ENCODE data around the gene BRD3. TPM values are rescaled to one million over a fixed set of nuclear protein-coding genes. Genes with fewer than 3 reads are reported as not detected.

The BRD3 gene
- total RNA-seq: 10 to 100 TPM; 13.7 to 73.1 (median 23.6) TPM
- polyA plus RNA-seq: 10 to 100 TPM in 2 of 3 donors, 1 to 10 TPM in 1; 8.4 to 18.1 (median 10.4) TPM
- long read RNA-seq, donor 1: 0 reads
- long read RNA-seq, donor 2: 0 reads
- long read RNA-seq, donor 3: 0 reads
- long read RNA-seq, donor 4, full-length matches to known transcripts: 4 of 44 reads
- long read RNA-seq, donor 4, partial matches to known transcripts: 10 of 44 reads
- long read RNA-seq, donor 4, other reads (novel, unspliced or antisense): 30 of 44 reads
- long read RNA-seq, donor 5, full-length matches to known transcripts: 9 of 23 reads
- long read RNA-seq, donor 5, partial matches to known transcripts: 6 of 23 reads
- long read RNA-seq, donor 5, other reads (novel, unspliced or antisense): 8 of 23 reads
- long read RNA-seq, donor 6, partial matches to known transcripts: 10 of 28 reads
- long read RNA-seq, donor 6, other reads (novel, unspliced or antisense): 18 of 28 reads
- long read RNA-seq, donor 7, full-length matches to known transcripts: 1 of 1 reads
- long read RNA-seq, donor 7, partial matches to known transcripts: 0 of 1 reads
- long read RNA-seq, donor 7, other reads (novel, unspliced or antisense): 0 of 1 reads
- long read RNA-seq, donor 8, full-length matches to known transcripts: 2 of 2 reads
- long read RNA-seq, donor 8, partial matches to known transcripts: 0 of 2 reads
- long read RNA-seq, donor 8, other reads (novel, unspliced or antisense): 0 of 2 reads
- long read RNA-seq, donor 9, partial matches to known transcripts: 0 of 1 reads
- long read RNA-seq, donor 9, other reads (novel, unspliced or antisense): 0 of 1 reads
- long read RNA-seq, donor 10, full-length matches to known transcripts: 3 of 3 reads
- long read RNA-seq, donor 10, partial matches to known transcripts: 0 of 3 reads
- long read RNA-seq, donor 10, other reads (novel, unspliced or antisense): 0 of 3 reads

GRCh38 chr9:134067904-134068743 is at the start of gene BRD3:
Gene BRD3 (minus strand): TSS chr9:134068026. CDS start chr9:134053477, 14,549 bp downstream.
- peak; percentile 79 to 90 (median 83) for DNase-seq
- Histone ChIP-seq H3K4me3 (peak within 1 kb of the TSS; percentile 7 to 98 (median 48)), H3K4me1 (replicated peaks in 1 of 2) (peaks cover 25 to 35% of the 10 kb centered on the region in 2 donors), H3K36me3 (replicated peaks in 1 of 2) (no peaks in the 10 kb centered on the region), H3K27ac (peak within 1 kb of the TSS; percentile 72 to 98 (median 92)), H3K27me3 (no peaks in the 10 kb centered on the region), H3K9me3 (replicated peaks in 1 of 3) (no peaks in the 10 kb centered on the region)
- intact Hi-C loops (cut with DNase I): loop anchor here in 1 of 2 donors (5.0 kb wide), 1 partner anchor 41 kb away; the partner anchor contains the start of gene BRD3OS
- WGBS, 4 donors: 0 to 1% (median 1%) methylated on average over 19 to 131 of the region's 131 CpGs; no CpG with 5 or more reads in 1 of the 4 donors
- TF ChIP-seq, protein P1, sequence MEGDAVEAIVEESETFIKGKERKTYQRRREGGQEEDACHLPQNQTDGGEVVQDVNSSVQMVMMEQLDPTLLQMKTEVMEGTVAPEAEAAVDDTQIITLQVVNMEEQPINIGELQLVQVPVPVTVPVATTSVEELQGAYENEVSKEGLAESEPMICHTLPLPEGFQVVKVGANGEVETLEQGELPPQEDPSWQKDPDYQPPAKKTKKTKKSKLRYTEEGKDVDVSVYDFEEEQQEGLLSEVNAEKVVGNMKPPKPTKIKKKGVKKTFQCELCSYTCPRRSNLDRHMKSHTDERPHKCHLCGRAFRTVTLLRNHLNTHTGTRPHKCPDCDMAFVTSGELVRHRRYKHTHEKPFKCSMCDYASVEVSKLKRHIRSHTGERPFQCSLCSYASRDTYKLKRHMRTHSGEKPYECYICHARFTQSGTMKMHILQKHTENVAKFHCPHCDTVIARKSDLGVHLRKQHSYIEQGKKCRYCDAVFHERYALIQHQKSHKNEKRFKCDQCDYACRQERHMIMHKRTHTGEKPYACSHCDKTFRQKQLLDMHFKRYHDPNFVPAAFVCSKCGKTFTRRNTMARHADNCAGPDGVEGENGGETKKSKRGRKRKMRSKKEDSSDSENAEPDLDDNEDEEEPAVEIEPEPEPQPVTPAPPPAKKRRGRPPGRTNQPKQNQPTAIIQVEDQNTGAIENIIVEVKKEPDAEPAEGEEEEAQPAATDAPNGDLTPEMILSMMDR (IDR thresholded peaks at IDR 0.05): no peak
- TF ChIP-seq POLR2A (IDR thresholded peaks at IDR 0.05): peak; percentile 78 to 90

- no peak overlapping the region for H3K27ac ChIP-seq
- no peaks in the 10 kb centered on the region for H3K36me3 ChIP-seq (replicated peaks in 1 of 2)
- H3K27me3 ChIP-seq: no peaks in the 10 kb centered on the region
- TF ChIP-seq, protein P1 (IDR thresholded peaks at IDR 0.05): no peak
- no peak for TF ChIP-seq POLR2A (IDR thresholded peaks at IDR 0.05)
- 85 to 91% (median 88%) methylated on average over 6 of the region's 6 CpGs for WGBS, 4 donors
- H3K9me3 ChIP-seq (replicated peaks in 1 of 3): no peaks in the 10 kb centered on the region
- H3K4me3 ChIP-seq: no peak overlapping the region
- intact Hi-C loops (cut with DNase I): no loop called here
- no peak for DNase-seq
- H3K4me1 ChIP-seq (replicated peaks in 1 of 2): no peaks in the 10 kb centered on the region
Measured at GRCh38 chr9:134112561-134112960, 44.7 kb upstream of the BRD3 start.

- Histone ChIP-seq H3K4me1 (replicated peaks in 1 of 2) (no peaks in the 10 kb centered on the region), H3K27ac (no peak overlapping the region), H3K27me3 (no peaks in the 10 kb centered on the region), H3K4me3 (no peak overlapping the region), H3K36me3 (replicated peaks in 1 of 2) (no peaks in the 10 kb centered on the region), H3K9me3 (replicated peaks in 1 of 3) (no peaks in the 10 kb centered on the region)
- no peak for DNase-seq
- TF ChIP-seq, protein P1 (IDR thresholded peaks at IDR 0.05): no peak
- TF ChIP-seq POLR2A (IDR thresholded peaks at IDR 0.05): no peak
- 71 to 91% (median 85%) methylated on average over 9 of the region's 9 CpGs for WGBS, 4 donors
- intact Hi-C loops (cut with DNase I): no loop called here
Measured at GRCh38 chr9:134111064-134111463, 43.2 kb upstream of the BRD3 start.

All from adrenal gland (tissue), 19 donors.